ENCODE results near the gene UGT1A1.

- TF ChIP-seq CTCF (IDR thresholded peaks at IDR 0.05) = no peak
- no peak for TF ChIP-seq ZFX (IDR thresholded peaks at IDR 0.05; ENCODE audit: borderline replicate concordance)
Observed at GRCh38 chr2:233801357-233802131, 41.5 kb downstream of the UGT1A1 start.
